HEK293 (cell line): ENCODE measurements around the gene TPP2.
A peak's percentile ranks its signal among the peaks of the same experiment; 100 is the strongest.

Experiments used
- CTCF ChIA-PET: fragments of 350-600 bp; formaldehyde crosslinking; extraction: SDS; loops from one replicate; lab custom pipeline; 2021; ENCODE audit warnings: antibody characterized with exemption; lab: Yijun Ruan, JAX
- POLR2A ChIA-PET: fragments of 300-600 bp; formaldehyde crosslinking; extraction: SDS; loops from one replicate; lab custom pipeline; 2020; ENCODE audit warnings: antibody characterized with exemption, inconsistent platforms; lab: Yijun Ruan, JAX
- H3K27ac ChIP-seq: fragments of 200-500 bp; sonication (Bioruptor generic); 2 replicates; pipeline ENCODE4 v1.5.1; 2014; ENCODE audit warnings: low read depth, low read length, control low read depth, inconsistent platforms; ENCODE audit errors: extremely low read depth
- H3K36me3 ChIP-seq, 2 experiments: fragments of 200-500 bp in 1 of 2; sonication (Bioruptor generic) in 1 of 2; 1 replicate in 1 of 2; 2 replicates in 1 of 2; pipeline ENCODE4 v1.5.1; 2014 to 2017; ENCODE audit warnings: inconsistent platforms in 2 of 2, low read length in 2 of 2; ENCODE audit not compliant: control insufficient read depth in 2 of 2, insufficient read depth in 1 of 2
- H3K4me1 ChIP-seq: fragments of 200-500 bp; sonication (Bioruptor generic); 2 replicates; pipeline ENCODE4 v1.5.1; 2014; ENCODE audit warnings: mild to moderate bottlenecking, low read length, inconsistent platforms; ENCODE audit not compliant: control insufficient read depth, insufficient read depth
- H3K4me3 ChIP-seq: 2 replicates; pipeline ENCODE4 v1.5.1; 2011; ENCODE audit warnings: low read depth, mild to moderate bottlenecking, control low read depth, low read length, moderate library complexity
- H3K9me3 ChIP-seq: fragments of 200-500 bp; sonication (Bioruptor generic); 2 replicates; pipeline ENCODE4 v1.5.1; 2014; ENCODE audit warnings: low read depth, low read length, inconsistent platforms; ENCODE audit not compliant: control insufficient read depth, insufficient read depth
- GLIS1 ChIP-seq: fragments of 450-650 bp; formaldehyde crosslinking; IDR thresholded peaks from 2 replicates; pipeline ENCODE4 v1.5.1; 2016; ENCODE audit warnings: missing biosample characterization, missing genetic modification characterization
- HOXA7 ChIP-seq: sonication (generic); formaldehyde crosslinking; IDR thresholded peaks from 2 replicates; pipeline ENCODE4 v1.8.1; 2022; ENCODE audit warnings: missing genetic modification reagents, borderline replicate concordance
- KLF1 ChIP-seq: fragments of 450-650 bp; formaldehyde crosslinking; IDR thresholded peaks from 2 replicates; pipeline ENCODE4 v1.5.1; 2016; ENCODE audit warnings: missing biosample characterization, missing genetic modification characterization
- OSR2 ChIP-seq: fragments of 450-650 bp; formaldehyde crosslinking; IDR thresholded peaks from 2 replicates; pipeline ENCODE4 v1.5.1; 2016; ENCODE audit warnings: missing biosample characterization, missing genetic modification characterization
- PATZ1 ChIP-seq: fragments of 450-650 bp; formaldehyde crosslinking; IDR thresholded peaks from 2 replicates; pipeline ENCODE4 v1.5.1; 2016; ENCODE audit warnings: missing biosample characterization, missing genetic modification characterization
- PRDM1 ChIP-seq: fragments of 450-650 bp; formaldehyde crosslinking; IDR thresholded peaks from 2 replicates; pipeline ENCODE4; 2016; ENCODE audit warnings: missing biosample characterization, missing genetic modification characterization
- PRDM10 ChIP-seq: fragments of 450-650 bp; formaldehyde crosslinking; IDR thresholded peaks from 2 replicates; pipeline ENCODE4 v1.5.1; 2016; ENCODE audit warnings: missing biosample characterization, missing genetic modification characterization
- TSHZ1 ChIP-seq: fragments of 450-650 bp; formaldehyde crosslinking; IDR thresholded peaks from 2 replicates; pipeline ENCODE4 v1.5.1; 2016; ENCODE audit warnings: missing biosample characterization, missing genetic modification characterization, borderline replicate concordance
- ZBTB11 ChIP-seq: fragments of 450-650 bp; formaldehyde crosslinking; conservative IDR thresholded peaks from 2 replicates; pipeline ENCODE4 v1.5.1; 2016; ENCODE audit warnings: low read depth, missing biosample characterization, missing genetic modification characterization
- ZNF18 ChIP-seq: fragments of 450-650 bp; formaldehyde crosslinking; IDR thresholded peaks from 2 replicates; pipeline ENCODE4 v1.5.1; 2016; ENCODE audit warnings: missing biosample characterization, missing genetic modification characterization
- ZNF239 ChIP-seq: fragments of 450-650 bp; formaldehyde crosslinking; IDR thresholded peaks from 2 replicates; pipeline ENCODE4 v1.5.1; 2016; ENCODE audit warnings: missing biosample characterization, missing genetic modification characterization
- ZNF302 ChIP-seq: fragments of 450-650 bp; formaldehyde crosslinking; IDR thresholded peaks from 2 replicates; pipeline ENCODE4 v1.5.1; 2016; ENCODE audit warnings: missing biosample characterization, missing genetic modification characterization, low read depth
- ZNF449 ChIP-seq: fragments of 450-650 bp; formaldehyde crosslinking; IDR thresholded peaks from 2 replicates; pipeline ENCODE4 v1.5.1; 2017; ENCODE audit warnings: missing biosample characterization, mild to moderate bottlenecking, missing genetic modification characterization, moderate library complexity
- ZNF629 ChIP-seq: fragments of 450-650 bp; formaldehyde crosslinking; IDR thresholded peaks from 2 replicates; pipeline ENCODE4 v1.5.1; 2017; ENCODE audit warnings: missing biosample characterization, missing genetic modification characterization
- ZNF645 ChIP-seq: fragments of 450-650 bp; formaldehyde crosslinking; IDR thresholded peaks from 2 replicates; pipeline ENCODE4; 2016; ENCODE audit warnings: missing biosample characterization, missing genetic modification characterization
- ZNF660 ChIP-seq: fragments of 450-650 bp; IDR thresholded peaks from 2 replicates; pipeline ENCODE4 v1.5.1; 2018; ENCODE audit warnings: missing biosample characterization, mild to moderate bottlenecking, missing genetic modification characterization
- ZNF704 ChIP-seq: fragments of 450-650 bp; formaldehyde crosslinking; IDR thresholded peaks from 2 replicates; pipeline ENCODE4 v1.5.1; 2016; ENCODE audit warnings: missing biosample characterization, missing genetic modification characterization
- ZNF791 ChIP-seq: fragments of 450-650 bp; formaldehyde crosslinking; IDR thresholded peaks from 2 replicates; pipeline ENCODE4 v1.5.1; 2016; ENCODE audit warnings: missing biosample characterization, missing genetic modification characterization
- ZSCAN23 ChIP-seq: fragments of 450-650 bp; formaldehyde crosslinking; IDR thresholded peaks from 2 replicates; pipeline ENCODE4 v1.5.1; 2016; ENCODE audit warnings: missing biosample characterization, missing genetic modification characterization

Gene TPP2

GRCh38 chr13:102707467-102707866, 110.7 kb downstream of the TPP2 start:
- ChIA-PET POLR2A (interaction anchor here (0.9 kb wide), 2 partner anchors 66 to 93 kb away, joined by 3 to 4 read pairs; partner anchors contain the start of gene TEX30), CTCF (no interaction called here)
- no peak overlapping the region for H3K27ac ChIP-seq
- TF ChIP-seq ZNF449 (tag by site-specific recombination) (no peak), HOXA7 (CRISPR knock-in tag) (no peak), TSHZ1 (tag by site-specific recombination) (no peak), ZSCAN23 (tag by site-specific recombination) (no peak), GLIS1 (tag by site-specific recombination) (no peak), ZNF791 (tag by site-specific recombination) (no peak), PRDM10 (tag by site-specific recombination) (peak; percentile 31; the same call in 1 of the 2 replicates), ZNF629 (tag by site-specific recombination) (peak; percentile 59), ZBTB11 (tag by site-specific recombination) (no peak), ZNF302 (tag by site-specific recombination) (no peak), ZNF645 (tag by site-specific recombination) (no peak), OSR2 (tag by site-specific recombination) (peak; percentile 63), ZNF239 (tag by site-specific recombination) (no peak), PATZ1 (tag by site-specific recombination) (no peak), ZNF704 (no peak), KLF1 (no peak), ZNF18 (tag by site-specific recombination) (no peak), ZNF660 (tag by site-specific recombination) (peak; percentile 69), PRDM1 (tag by site-specific recombination) (peak; percentile 52)

More at GRCh38 chr13:102707467-102707866, 110.7 kb downstream of the TPP2 start:
- no peak overlapping the region for H3K4me3 ChIP-seq
- no peaks in the 10 kb centered on the region for H3K9me3 ChIP-seq
- peaks cover 14% of the 10 kb centered on the region for H3K4me1 ChIP-seq
- no peaks in the 10 kb centered on the region for H3K36me3 ChIP-seq
